ENCODE results near the gene FUT6.

DNA sequence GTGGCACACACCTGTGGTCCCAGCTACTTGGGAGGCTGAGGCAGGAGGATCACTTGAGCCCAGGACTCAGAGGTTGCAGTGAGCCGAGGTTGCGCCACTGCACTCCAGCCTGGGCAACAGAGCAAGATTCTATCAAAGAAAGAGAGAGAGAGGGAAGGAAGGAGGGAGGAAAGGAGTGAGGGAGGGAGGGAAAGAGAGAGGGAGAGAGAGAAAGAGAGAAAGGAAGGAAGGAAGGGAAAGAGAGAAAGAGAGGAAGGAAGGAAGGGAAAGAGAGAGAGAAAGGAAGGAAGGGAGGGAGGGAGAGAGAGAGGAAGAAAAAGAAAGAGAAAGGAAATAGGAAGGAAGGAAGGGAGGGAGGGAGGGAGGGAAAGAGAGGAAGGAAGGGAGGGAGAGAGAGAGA, 22.3 kb downstream of the FUT6 start:
- no peak for TF ChIP-seq POLR2A (IDR thresholded peaks at IDR 0.05)
- TF ChIP-seq, protein P1, sequence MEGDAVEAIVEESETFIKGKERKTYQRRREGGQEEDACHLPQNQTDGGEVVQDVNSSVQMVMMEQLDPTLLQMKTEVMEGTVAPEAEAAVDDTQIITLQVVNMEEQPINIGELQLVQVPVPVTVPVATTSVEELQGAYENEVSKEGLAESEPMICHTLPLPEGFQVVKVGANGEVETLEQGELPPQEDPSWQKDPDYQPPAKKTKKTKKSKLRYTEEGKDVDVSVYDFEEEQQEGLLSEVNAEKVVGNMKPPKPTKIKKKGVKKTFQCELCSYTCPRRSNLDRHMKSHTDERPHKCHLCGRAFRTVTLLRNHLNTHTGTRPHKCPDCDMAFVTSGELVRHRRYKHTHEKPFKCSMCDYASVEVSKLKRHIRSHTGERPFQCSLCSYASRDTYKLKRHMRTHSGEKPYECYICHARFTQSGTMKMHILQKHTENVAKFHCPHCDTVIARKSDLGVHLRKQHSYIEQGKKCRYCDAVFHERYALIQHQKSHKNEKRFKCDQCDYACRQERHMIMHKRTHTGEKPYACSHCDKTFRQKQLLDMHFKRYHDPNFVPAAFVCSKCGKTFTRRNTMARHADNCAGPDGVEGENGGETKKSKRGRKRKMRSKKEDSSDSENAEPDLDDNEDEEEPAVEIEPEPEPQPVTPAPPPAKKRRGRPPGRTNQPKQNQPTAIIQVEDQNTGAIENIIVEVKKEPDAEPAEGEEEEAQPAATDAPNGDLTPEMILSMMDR (IDR thresholded peaks at IDR 0.05), result no peak
- no peak for TF ChIP-seq POLR2AphosphoS5 (IDR thresholded peaks at IDR 0.05)
